SK-N-MC (cell line): Measurements from ENCODE around the gene HRH3.

Experiments
- EZH2 ChIP-seq: fragments of 200-600 bp; sonication (generic); IDR thresholded peaks from one replicate; pipeline ENCODE4 v1.6.1; 2017; ENCODE audit warnings: antibody characterized with exemption
- FOXP2 ChIP-seq: optimal IDR thresholded peaks from 2 replicates; pipeline ENCODE3; 2011; ENCODE audit warnings: mild to moderate bottlenecking, moderate library complexity; ENCODE audit not compliant: insufficient read depth; ENCODE audit errors: extremely low read length, control extremely low read depth
- POLR2AphosphoS5 ChIP-seq: IDR thresholded peaks from 2 replicates; pipeline ENCODE4 v1.6.1; 2012; ENCODE audit warnings: mild to moderate bottlenecking, low read depth, low read length, borderline replicate concordance

- TF ChIP-seq POLR2AphosphoS5 (no peak), EZH2 (no peak), FOXP2 (no peak)
Observed at GRCh38 chr20:62267543-62267942, 47.5 kb upstream of the HRH3 start.
